Fibroblast of villous mesenchyme (primary cell): Measurements from ENCODE around the gene ANXA1. TPM values are rescaled to one million over a fixed set of nuclear protein-coding genes. Genes with fewer than 3 reads are reported as not detected.

Source experiments
- DNase-seq: peaks from one replicate; pipeline ENCODE4 v3.0.0-alpha.2; 2010; ENCODE audit warnings: low read depth
- H3K4me3 ChIP-seq: 2 replicates; pipeline ENCODE4 v1.5.1; 2011; ENCODE audit warnings: low read depth, mild to moderate bottlenecking, low read length
- total RNA-seq: library from RNA; depleted of rRNA; stranded (reverse); fragments of >200 nt; gene quantifications from 2 replicates; pipeline ENCODE4 v1.2.3, GENCODE V29; 2012
- TF ChIP-seq, protein P1 (sequence below): IDR thresholded peaks from 2 replicates; pipeline ENCODE4 v1.5.1; 2012; ENCODE audit warnings: low read depth, mild to moderate bottlenecking, low read length; ENCODE audit not compliant: insufficient read depth

The ANXA1 gene
- total RNA-seq, 1 donor = 798 TPM

DNA sequence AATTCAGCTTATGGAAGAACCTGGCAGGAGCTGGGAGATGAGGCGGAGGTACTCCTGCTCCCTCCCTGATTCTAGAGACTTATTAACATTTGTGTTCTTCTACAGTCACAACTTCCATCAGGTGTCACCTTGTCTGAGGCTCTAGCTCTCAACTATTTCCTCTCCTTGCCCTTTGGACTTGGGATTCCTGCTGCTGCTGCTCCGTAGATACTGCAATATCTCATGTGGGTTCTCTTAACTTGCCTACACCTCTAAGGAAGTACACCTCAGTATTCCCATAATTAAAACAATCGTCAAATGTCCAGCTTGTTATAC lies 21.2 kb downstream of the ANXA1 start:
- TF ChIP-seq, protein P1, sequence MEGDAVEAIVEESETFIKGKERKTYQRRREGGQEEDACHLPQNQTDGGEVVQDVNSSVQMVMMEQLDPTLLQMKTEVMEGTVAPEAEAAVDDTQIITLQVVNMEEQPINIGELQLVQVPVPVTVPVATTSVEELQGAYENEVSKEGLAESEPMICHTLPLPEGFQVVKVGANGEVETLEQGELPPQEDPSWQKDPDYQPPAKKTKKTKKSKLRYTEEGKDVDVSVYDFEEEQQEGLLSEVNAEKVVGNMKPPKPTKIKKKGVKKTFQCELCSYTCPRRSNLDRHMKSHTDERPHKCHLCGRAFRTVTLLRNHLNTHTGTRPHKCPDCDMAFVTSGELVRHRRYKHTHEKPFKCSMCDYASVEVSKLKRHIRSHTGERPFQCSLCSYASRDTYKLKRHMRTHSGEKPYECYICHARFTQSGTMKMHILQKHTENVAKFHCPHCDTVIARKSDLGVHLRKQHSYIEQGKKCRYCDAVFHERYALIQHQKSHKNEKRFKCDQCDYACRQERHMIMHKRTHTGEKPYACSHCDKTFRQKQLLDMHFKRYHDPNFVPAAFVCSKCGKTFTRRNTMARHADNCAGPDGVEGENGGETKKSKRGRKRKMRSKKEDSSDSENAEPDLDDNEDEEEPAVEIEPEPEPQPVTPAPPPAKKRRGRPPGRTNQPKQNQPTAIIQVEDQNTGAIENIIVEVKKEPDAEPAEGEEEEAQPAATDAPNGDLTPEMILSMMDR = no peak
- H3K4me3 ChIP-seq = no peak overlapping the region
- DNase-seq = no peak

DNA sequence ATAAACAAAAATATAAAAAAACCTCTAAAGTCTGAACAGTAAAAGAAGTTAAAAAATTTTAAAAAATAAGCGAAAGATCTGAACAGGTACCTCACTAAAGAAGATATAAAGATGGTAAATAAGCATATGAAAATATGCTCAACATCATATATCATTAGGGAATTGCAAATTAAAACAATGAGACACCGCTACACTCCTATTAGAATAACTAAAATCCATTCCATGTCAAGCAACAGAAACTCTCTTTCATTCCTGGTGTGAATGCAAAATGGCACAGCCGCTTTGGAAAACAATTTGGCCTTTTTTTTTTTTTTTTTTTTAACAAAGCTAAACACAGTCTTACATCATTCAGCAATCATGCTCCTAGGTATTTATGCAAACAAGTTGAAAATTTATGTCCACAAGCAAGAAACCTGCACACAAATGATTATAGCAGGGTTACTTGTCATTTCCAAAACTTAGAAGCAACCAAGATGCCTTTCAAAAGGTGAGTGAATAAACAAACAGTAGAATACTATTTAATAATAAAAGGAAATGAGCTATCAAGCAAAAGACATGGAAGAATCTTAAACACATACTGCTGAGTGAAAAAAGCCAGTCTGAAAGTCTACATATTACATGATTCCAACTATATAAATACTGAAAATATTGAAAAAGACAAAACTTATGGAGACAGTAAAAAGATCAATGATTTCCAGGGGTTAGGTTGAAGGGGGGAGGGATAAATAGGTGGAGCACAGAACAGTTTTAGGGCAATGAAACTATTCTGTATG lies 22.1 kb downstream of the ANXA1 start:
- TF ChIP-seq, protein P1 = no peak
- H3K4me3 ChIP-seq = no peak overlapping the region
- no peak for DNase-seq

DNA sequence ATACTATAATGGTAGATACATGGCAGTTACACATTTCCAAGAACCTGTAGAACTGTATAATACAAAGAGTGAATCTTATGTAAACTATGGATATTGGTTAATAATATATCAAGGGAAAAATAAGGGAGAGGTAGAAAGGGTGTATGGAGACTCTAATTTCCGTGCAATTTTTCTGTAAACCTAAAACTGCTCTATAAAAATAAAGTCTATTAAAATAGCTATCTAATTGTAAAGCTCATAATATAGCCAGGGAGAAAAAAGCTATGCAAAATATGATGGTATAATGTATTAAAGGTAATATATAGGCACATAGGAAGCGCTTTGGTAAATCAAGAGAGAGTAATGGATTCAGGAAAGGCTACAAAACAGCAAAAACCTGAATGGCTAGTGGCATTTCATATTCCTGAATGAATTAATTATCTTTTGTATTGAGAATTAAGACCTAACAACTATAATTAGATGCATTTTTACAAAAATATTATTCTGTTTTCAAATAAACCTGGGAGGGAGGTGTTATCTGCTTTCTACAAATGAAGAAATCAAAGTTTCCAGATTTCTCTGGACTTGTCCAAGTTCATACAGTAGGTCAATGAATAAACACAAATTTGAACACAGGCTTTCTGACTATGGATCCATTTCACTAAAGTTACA lies 22.8 kb downstream of the ANXA1 start:
- DNase-seq = no peak
- TF ChIP-seq, protein P1 = no peak
- no peak overlapping the region for H3K4me3 ChIP-seq

DNA sequence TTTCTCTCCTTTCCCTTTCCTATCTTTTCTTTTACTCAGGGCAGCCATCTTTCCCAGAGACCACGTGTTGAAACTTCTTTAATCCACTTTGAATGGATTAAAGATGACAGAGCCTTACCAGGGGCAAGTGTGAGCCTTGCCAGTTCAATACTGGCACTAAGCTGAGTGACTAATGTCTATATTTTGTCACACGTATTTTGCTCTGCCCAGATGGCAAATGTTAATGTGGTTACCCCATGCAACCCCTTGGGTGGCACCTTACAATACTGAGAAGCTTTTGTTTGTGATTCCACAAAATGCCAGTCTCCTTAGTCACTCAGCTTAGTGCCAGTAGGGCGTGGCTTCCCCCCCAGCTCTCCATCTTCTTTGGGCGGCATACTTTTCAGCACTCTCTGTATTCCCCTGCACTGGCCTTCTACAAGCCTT lies 24.8 kb downstream of the ANXA1 start:
- TF ChIP-seq, protein P1 = no peak
- H3K4me3 ChIP-seq = no peak overlapping the region
- DNase-seq = no peak

DNA sequence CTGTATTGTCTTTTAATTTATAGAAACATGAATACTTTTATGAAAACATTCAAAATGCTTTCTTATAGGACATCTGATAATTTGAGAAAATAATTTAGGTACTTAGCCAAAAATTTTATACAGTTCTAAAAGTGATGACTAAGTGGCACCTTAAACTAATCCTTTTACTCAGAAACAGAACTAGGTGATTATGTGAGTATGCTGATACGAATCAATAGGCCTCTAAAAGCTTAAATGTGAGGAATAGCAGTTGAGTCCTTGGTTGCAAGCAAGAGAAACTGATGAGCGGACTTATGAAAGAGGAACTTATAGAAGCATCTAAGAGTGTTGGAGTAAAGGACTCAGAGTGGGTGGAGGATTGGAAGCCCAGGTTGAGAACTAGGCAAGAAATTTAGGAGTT lies 26.4 kb downstream of the ANXA1 start:
- no peak for DNase-seq
- no peak overlapping the region for H3K4me3 ChIP-seq
- TF ChIP-seq, protein P1 = no peak

DNA sequence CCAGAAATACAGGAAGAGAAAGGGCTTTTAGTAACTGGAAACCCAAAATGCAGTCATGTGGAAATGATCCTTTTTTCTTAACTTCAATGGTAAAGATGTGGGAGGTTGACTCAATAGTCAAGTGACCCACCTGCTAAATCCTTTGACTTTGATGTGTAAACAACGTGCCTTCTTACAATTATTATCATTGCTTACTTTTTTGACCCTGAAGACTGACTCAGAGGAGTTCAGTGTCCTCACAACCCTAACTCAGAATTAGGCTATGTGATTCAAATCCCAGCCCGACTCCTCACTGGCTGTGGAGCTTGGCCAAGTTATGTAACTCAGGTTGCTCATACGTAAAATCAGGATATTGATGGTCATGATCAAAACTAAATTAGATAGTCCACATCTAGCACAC lies 27.9 kb downstream of the ANXA1 start:
- DNase-seq = peak; percentile 30
- TF ChIP-seq, protein P1 = no peak
- no peak overlapping the region for H3K4me3 ChIP-seq

DNA sequence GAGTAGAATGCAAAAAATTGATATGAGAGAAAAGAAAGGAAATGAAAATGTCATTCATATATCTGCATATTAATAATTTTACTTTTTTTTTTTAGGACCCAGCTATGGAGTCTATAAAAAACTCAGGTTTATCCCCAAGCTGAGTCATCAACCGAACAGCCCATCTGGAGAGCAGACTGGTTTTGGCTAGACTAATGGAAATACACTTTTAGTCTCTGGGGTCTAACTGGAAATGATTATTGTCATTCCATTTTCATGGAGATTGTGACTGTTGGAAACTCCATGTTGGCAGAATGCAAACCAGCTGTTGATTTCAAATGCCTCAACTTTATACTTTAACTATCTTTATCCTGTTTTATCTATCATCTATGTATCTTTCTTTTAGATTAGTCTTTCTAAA lies 28.7 kb downstream of the ANXA1 start:
- TF ChIP-seq, protein P1 = no peak
- H3K4me3 ChIP-seq = no peak overlapping the region
- DNase-seq = peak; percentile 74
